ENCODE results near the gene DUOX1. TPM values are rescaled to one million over a fixed set of nuclear protein-coding genes. Genes with fewer than 3 reads are reported as not detected.

DUOX1 gene
- total RNA-seq, 4 donors from 2014 or later = 1.5 to 4.2 (median 3.9) TPM

DNA sequence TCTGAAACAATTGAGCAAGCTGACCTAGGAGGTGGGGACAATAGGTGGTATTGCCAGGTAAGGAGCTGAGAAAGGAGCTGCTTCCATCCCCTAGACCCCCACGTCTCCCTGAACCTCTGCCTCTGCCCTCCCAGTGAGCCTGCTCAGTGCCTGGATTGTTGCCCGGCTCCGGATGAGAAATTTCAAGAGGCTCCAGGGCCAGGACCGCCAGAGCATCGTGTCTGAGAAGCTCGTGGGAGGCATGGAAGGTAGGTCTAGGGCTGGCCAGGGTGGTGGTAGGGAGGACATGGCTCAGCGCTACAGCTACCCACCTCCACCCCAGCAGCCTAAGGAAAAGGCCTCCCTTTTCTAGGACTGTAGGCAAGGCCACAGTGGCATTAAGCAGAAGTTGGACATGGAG, 13.3 kb downstream of the DUOX1 start:
- Histone ChIP-seq H3K9me3 (no peaks in the 10 kb centered on the region), H3K36me3 (peaks cover 0 to 35% (median 0%) of the 10 kb centered on the region in 3 donors), H3K27ac (no peak overlapping the region), H3K4me3 (no peak overlapping the region), H3K27me3 (no peaks in the 10 kb centered on the region), H3K4me1 (no peaks in the 10 kb centered on the region)
- TF ChIP-seq POLR2A (IDR thresholded peaks at IDR 0.05) = no peak
- TF ChIP-seq CTCF (IDR thresholded peaks at IDR 0.05) = no peak
- no peak for TF ChIP-seq EP300 (IDR thresholded peaks at IDR 0.05)
- DNase-seq (ENCODE audit: low spot score in 2 of 2) = no peak
- WGBS, 2 donors = 84 to 85% methylated on average over 7 of the region's 7 CpGs

DNA sequence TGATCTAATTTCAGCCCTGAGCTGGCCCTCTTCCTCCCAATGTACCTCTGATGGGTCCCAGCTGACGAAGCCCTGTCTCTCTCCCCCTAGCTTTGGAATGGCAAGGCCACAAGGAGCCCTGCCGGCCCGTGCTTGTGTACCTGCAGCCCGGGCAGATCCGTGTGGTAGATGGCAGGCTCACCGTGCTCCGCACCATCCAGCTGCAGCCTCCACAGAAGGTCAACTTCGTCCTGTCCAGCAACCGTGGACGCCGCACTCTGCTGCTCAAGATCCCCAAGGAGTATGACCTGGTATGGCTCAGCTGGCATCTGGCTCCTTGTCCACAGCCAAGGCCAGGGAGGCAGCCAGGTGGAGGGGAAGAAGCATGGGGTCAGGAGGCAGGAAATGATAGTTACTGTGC, 14.2 kb downstream of the DUOX1 start:
- Histone ChIP-seq H3K4me3 (no peak overlapping the region), H3K4me1 (no peaks in the 10 kb centered on the region), H3K27me3 (no peaks in the 10 kb centered on the region), H3K27ac (no peak overlapping the region), H3K36me3 (peaks cover 0 to 35% (median 0%) of the 10 kb centered on the region in 3 donors), H3K9me3 (no peaks in the 10 kb centered on the region)
- TF ChIP-seq CTCF (IDR thresholded peaks at IDR 0.05) = no peak
- TF ChIP-seq POLR2A (IDR thresholded peaks at IDR 0.05) = no peak
- TF ChIP-seq EP300 (IDR thresholded peaks at IDR 0.05) = no peak
- WGBS, 2 donors = 91 to 95% methylated on average over 4 to 11 of the region's 11 CpGs
- DNase-seq (ENCODE audit: low spot score in 2 of 2) = no peak

- Histone ChIP-seq H3K4me3 (no peak overlapping the region), H3K36me3 (peaks cover 0 to 35% (median 0%) of the 10 kb centered on the region in 3 donors), H3K27me3 (no peaks in the 10 kb centered on the region), H3K27ac (no peak overlapping the region), H3K4me1 (no peaks in the 10 kb centered on the region), H3K9me3 (no peaks in the 10 kb centered on the region)
- 72 to 74% methylated on average over 9 of the region's 9 CpGs for WGBS, 2 donors
- TF ChIP-seq POLR2A (IDR thresholded peaks at IDR 0.05) (no peak), CTCF (IDR thresholded peaks at IDR 0.05) (no peak), EP300 (IDR thresholded peaks at IDR 0.05) (no peak)
- no peak for DNase-seq (ENCODE audit: low spot score in 2 of 2)
Measured at GRCh38 chr15:45144775-45145174, 15.0 kb downstream of the DUOX1 start.

- no peak for DNase-seq (ENCODE audit: low spot score in 2 of 2)
- WGBS, 2 donors = 88 to 89% methylated on average over 4 of the region's 4 CpGs
- no peaks in the 10 kb centered on the region for H3K4me1 ChIP-seq
Measured at GRCh38 chr15:45146405-45146804, 16.6 kb downstream of the DUOX1 start.

DNA sequence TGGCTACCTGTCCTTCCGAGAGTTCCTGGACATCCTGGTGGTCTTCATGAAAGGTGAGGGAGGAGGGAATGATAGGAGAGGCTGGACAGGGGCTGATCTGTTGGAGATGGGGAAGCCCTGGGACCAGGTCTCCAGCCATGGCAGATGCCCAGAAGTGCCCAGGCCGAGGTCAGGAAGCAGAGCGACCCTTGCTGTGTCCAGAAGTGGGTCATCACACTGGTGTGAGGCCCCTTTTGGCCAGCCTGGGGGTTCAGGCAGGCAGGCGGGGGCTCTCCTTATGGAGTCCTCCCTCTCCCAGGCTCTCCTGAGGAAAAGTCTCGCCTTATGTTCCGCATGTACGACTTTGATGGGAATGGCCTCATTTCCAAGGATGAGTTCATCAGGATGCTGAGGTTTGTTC, 17.8 kb downstream of the DUOX1 start:
- TF ChIP-seq EP300 (IDR thresholded peaks at IDR 0.05) (no peak), CTCF (IDR thresholded peaks at IDR 0.05) (no peak), POLR2A (IDR thresholded peaks at IDR 0.05) (no peak)

More at GRCh38 chr15:45146405-45146804, 16.6 kb downstream of the DUOX1 start:
- peaks cover 0 to 34% (median 0%) of the 10 kb centered on the region in 3 donors for H3K36me3 ChIP-seq
- H3K27ac ChIP-seq = no peak overlapping the region
- H3K9me3 ChIP-seq = no peaks in the 10 kb centered on the region
- H3K27me3 ChIP-seq = no peaks in the 10 kb centered on the region
- TF ChIP-seq POLR2A (IDR thresholded peaks at IDR 0.05) (no peak), EP300 (IDR thresholded peaks at IDR 0.05) (no peak), CTCF (IDR thresholded peaks at IDR 0.05) (no peak)
- H3K4me3 ChIP-seq = no peak overlapping the region

More for the DNA sequence above, 17.8 kb downstream of the DUOX1 start:
- Histone ChIP-seq H3K27ac (no peak overlapping the region), H3K4me1 (no peaks in the 10 kb centered on the region), H3K4me3 (no peak overlapping the region), H3K36me3 (peaks cover 0 to 43% (median 0%) of the 10 kb centered on the region in 3 donors), H3K27me3 (no peaks in the 10 kb centered on the region), H3K9me3 (no peaks in the 10 kb centered on the region)
- no peak for DNase-seq (ENCODE audit: low spot score in 2 of 2)
- 93 to 95% methylated on average over 7 of the region's 7 CpGs for WGBS, 2 donors

Measured in tibial nerve (tissue), 4 donors.